ENCODE results near the gene RALGAPA1.

The RALGAPA1 gene

DNA sequence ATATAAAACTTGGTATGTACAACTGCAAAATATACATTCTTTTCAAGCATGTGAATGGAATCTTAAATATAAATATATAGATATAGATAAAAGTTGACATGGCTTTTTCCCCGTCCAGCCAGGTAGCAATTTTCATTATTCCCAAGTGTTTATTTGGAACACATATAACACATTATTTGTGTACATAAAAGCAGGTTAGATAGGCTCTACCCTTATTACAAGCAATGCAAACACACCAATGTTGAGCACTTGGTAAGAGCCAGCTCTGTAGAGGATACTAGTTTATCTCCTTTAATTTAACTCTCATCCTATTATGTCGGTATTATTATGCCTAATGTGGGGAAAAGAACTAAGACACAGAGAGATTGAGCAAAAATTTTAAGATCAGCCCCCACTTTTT lies 282.1 kb downstream of the RALGAPA1 start:
- TF ChIP-seq ZFX (IDR thresholded peaks at IDR 0.05) (no peak), CTCF (conservative IDR thresholded peaks at IDR 0.05) (no peak)
- no peak overlapping the region for H3K27ac ChIP-seq

GRCh38 chr14:35525695-35526094 lies 283.4 kb downstream of the RALGAPA1 start:
- H3K27ac ChIP-seq, result no peak overlapping the region
- TF ChIP-seq CTCF (conservative IDR thresholded peaks at IDR 0.05), result no peak
- TF ChIP-seq ZFX (IDR thresholded peaks at IDR 0.05), result no peak

DNA sequence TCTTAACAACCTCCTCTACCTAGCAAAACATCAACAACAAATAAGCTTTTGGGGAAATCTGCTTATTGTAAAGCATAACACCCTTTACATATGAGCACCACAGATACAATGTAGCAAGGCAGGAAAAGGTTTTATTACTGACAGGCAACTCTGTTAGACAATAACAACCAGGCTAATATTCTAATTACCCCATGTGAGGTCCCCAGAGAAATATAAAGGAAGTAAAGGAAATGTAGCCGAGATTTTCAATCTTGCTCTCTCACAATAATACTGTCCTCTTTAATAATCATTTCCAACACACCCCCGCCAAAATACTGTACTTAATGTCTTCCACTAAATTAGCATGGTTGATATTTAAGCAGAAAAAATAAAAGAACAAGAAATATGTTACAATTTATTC lies 289.1 kb downstream of the RALGAPA1 start:
- no peak overlapping the region for H3K27ac ChIP-seq
- TF ChIP-seq CTCF (conservative IDR thresholded peaks at IDR 0.05) (no peak), ZFX (IDR thresholded peaks at IDR 0.05) (no peak)

- TF ChIP-seq CTCF (conservative IDR thresholded peaks at IDR 0.05) (no peak), ZFX (IDR thresholded peaks at IDR 0.05) (no peak)
- H3K27ac ChIP-seq, result no peak overlapping the region
These were observed 293.2 kb downstream of the RALGAPA1 start for GRCh38 chr14:35515916-35516315.

DNA sequence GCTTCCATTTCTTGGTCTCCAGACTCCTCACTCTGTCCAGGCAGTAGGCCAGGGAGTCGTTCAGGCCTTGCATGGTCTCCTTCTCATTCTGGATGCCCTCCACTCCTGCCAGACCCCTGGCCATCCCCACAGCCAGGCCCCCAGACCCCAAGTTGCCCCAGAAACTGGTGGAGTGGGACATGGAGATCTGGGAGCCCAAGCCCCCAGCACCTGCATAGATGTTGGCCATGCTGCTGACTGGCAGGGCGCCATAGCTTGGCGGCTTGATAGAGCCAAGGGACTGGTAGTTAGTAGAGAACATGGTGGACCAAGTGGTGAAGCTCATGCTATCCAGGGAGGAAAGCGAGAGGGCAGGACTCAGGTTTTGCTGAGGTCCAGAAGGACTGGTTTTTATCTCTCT lies 296.3 kb downstream of the RALGAPA1 start:
- H3K27ac ChIP-seq, result no peak overlapping the region
- TF ChIP-seq CTCF (conservative IDR thresholded peaks at IDR 0.05), result no peak

DNA sequence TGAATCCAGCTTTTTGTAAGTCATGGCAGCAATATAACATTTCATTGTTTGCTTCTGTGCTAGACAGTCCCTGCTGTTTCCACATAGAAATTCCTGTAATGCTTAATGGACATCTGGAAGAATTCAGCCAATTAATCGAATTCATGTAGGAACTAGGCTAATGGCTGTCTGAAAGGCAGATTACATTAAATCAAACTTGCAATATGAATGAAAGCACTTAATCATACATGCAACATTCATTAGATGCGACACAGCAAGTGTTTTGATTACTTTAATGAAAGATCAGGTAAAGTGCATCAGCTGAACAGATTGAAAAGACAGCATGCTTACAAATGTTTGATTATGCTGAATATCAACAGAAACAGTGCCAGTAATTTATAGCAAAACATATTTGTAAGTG lies 299.2 kb downstream of the RALGAPA1 start:
- H3K27ac ChIP-seq, result no peak overlapping the region
- TF ChIP-seq ZFX (IDR thresholded peaks at IDR 0.05), result no peak
- no peak for TF ChIP-seq CTCF (conservative IDR thresholded peaks at IDR 0.05)

DNA sequence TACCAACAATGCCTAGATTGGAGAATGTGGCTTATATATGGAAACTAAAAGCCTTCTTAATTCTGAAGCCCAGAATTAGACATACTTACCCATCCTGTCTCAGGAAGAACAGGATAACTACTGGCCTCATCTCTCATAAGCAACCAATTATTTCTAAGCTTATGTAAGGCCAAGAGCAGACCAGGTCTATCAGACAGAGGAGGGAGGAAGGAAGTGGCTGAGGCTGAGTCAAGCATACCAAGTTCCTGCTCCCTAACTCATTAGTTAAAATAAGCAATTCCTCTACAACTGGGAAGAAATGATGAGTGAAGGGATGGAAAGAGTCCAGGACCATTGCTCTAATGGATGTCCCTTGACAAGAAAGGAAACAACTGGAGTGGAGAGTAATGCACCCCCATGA lies 302.2 kb downstream of the RALGAPA1 start:
- H3K27ac ChIP-seq, result no peak overlapping the region
- TF ChIP-seq ZFX (IDR thresholded peaks at IDR 0.05), result no peak
- TF ChIP-seq CTCF (conservative IDR thresholded peaks at IDR 0.05), result no peak

Measured in C4-2B (cell line).